Measurements from ENCODE around the gene UBE2H. TPM values are rescaled to one million over a fixed set of nuclear protein-coding genes. Genes with fewer than 3 reads are reported as not detected.
A peak's percentile ranks its signal among the peaks of the same experiment; 100 is the strongest.
"Not testable (repeated sequence)": the region's sequence is repeated elsewhere in the genome, so short reads cannot be mapped to it uniquely, and the experiment has no call there.

UBE2H gene
- total RNA-seq, 2 donors from 2014 or later = 77.9 to 84.2 TPM

DNA sequence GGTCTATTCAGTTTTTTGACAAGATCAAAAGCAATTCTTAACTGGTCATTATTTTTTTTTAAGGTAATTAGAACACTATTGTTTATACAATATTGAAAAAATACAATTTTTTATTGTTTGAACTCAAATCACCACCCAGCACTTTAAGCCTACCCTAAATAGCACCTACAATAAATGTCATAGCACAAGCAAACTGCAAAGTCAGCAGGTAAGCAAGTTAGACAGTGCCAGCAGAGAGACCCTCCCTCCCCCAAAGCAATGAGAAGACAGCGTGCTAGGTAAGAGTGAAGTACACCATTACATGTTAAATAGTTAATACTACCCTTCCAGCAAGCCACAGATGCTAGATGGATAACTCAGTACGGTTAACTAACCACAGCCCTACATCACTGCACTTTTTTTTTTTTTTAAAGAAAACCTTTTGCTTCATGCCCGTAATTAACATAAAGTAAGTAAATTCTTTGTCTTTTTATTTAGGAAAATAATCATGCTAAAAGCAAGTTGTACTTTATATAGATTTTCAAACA lies 120.0 kb downstream of the UBE2H start:
- Mint-ChIP-seq H3K4me3 (no peak overlapping the region), H3K27ac (no peak overlapping the region), H3K36me3 (ENCODE audit: low read depth) (peaks cover 8% of the 10 kb centered on the region), H3K27me3 (no peaks in the 10 kb centered on the region), H3K4me1 (peaks cover 26% of the 10 kb centered on the region)
- ATAC-seq (no peak), DNase-seq (no peak)
- H3K9me3 ChIP-seq (ENCODE audit: control insufficient read depth, low read length, poor library complexity, severe bottlenecking) = no peaks in the 10 kb centered on the region

DNA sequence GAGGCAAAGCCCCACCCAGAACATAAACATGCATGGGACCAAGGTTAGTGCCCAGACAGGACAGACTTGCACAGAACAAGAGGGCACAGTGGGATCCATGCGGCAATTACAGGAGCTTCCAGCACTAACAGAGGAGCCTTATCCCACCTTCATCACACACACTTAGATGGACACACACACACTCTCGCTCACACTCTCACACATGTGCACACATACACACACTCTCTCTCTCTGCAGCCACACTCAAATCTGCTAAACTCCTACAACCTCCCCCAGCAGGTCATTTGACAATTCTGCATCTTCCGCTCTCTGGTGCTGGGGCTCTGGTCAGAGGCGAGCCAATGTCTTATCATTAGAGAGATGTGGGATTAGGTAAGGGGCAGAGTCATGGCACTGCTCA lies 120.5 kb downstream of the UBE2H start:
- no peak for ATAC-seq
- Mint-ChIP-seq H3K4me1 (peaks cover 24% of the 10 kb centered on the region), H3K36me3 (ENCODE audit: low read depth) (peaks cover 7% of the 10 kb centered on the region), H3K4me3 (no peak overlapping the region), H3K27me3 (no peaks in the 10 kb centered on the region), H3K27ac (no peak overlapping the region)
- no peak for DNase-seq
- no peaks in the 10 kb centered on the region for H3K9me3 ChIP-seq (ENCODE audit: control insufficient read depth, low read length, poor library complexity, severe bottlenecking)

DNA sequence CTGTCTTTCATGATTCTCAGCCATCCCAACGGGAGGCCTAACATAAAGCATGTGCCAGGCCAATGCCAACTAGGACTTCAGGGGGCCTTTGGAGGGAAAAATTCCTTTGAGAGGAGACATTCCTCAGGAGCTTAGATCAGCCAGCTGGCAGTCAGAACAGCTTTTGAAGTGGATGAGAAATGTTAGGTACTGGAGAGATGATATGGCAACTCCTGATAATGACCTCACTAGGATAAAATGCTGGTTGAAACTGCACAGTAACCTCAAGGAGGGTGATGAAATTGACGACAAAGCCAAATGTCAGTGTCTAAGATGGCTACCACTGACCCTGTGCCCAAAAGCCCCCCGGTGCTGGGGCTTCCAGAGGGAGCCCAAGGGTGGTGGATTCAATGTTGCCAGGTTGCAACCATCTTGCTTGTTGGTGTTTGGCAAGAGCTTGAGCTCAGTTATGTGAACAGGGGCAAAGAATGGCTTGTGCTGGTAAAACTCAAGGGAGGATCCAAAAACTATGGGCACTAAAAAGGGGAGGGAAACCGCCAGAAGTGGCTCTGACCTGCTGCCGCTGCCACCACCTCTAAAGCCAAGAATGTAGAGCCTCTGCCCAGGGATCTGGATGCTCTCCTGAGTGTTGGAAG lies 121.2 kb downstream of the UBE2H start:
- ATAC-seq (no peak), DNase-seq (no peak)
- Mint-ChIP-seq H3K27ac (peak overlapping the region; percentile 66), H3K4me3 (no peak overlapping the region), H3K4me1 (peaks cover 21% of the 10 kb centered on the region), H3K36me3 (ENCODE audit: low read depth) (peaks cover 4% of the 10 kb centered on the region), H3K27me3 (no peaks in the 10 kb centered on the region)
- no peaks in the 10 kb centered on the region for H3K9me3 ChIP-seq (ENCODE audit: control insufficient read depth, low read length, poor library complexity, severe bottlenecking)

DNA sequence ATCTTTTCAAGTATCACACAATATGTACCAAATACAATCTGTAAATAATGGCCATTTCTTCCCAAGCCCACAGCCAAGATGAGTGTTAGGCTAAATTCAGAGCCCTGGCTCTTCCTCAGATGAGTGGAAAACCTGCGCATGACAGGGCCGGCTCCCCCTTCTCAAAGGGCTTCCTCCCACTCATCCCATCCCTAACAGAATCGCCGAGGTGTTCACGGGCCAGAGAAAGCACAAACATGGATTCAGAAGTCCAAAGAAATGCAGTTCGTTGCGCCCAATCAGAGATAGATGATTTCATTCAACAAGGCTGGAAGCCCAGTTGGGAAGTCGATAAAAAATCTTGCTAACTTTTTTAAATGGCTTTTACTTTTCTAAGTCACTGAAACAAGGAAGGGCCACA lies 121.8 kb downstream of the UBE2H start:
- H3K4me3 Mint-ChIP-seq = no peak overlapping the region
- H3K27ac Mint-ChIP-seq = peak overlapping the region; percentile 66
- peaks cover 2% of the 10 kb centered on the region for H3K36me3 Mint-ChIP-seq (ENCODE audit: low read depth)
- H3K27me3 Mint-ChIP-seq = no peaks in the 10 kb centered on the region
- DNase-seq (no peak), ATAC-seq (no peak)
- peaks cover 21% of the 10 kb centered on the region for H3K4me1 Mint-ChIP-seq
- no peaks in the 10 kb centered on the region for H3K9me3 ChIP-seq (ENCODE audit: control insufficient read depth, low read length, poor library complexity, severe bottlenecking)

DNA sequence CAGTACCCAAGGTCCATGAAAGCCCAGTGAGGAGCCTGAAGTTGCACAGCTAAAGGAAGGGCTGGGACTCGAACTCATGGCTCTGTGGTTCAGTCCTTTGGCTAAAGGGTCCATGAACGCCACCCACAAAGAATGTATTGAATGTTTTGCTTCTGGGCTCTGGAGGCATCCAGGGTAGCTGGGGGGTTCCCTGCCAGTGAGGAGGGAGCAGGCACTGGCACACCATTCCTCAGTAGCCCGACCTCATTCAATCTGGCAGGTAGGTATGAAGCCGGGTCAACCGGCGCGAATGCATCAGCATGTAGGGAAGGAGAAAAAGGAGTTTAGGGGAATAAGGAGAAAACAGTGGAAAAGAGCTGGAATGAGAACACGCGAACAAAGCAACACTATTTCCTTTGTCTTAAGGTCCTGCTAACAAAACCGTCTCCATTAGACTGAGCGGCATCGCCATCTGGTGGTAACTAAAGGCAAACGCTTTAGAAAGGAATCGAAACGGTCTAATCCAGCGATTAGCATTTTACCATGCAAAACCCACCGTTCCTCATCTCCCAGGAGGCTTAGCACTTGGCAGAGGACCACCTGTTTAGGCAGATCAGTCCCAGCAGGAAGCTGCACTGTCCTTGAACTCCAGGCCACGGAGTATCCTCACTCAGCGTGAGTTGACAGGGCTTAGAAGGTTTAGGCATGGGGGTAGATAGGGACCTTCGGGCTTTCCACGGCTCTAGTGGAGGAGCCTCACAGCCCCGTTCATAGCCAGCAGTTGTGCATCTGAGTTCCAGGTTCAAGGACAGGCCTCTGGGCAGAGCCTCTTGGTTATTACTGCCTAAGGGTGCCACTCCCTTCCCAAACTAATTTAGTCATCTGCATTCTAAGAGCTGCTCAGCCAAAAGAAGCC lies 122.8 kb downstream of the UBE2H start:
- H3K9me3 ChIP-seq (ENCODE audit: control insufficient read depth, low read length, poor library complexity, severe bottlenecking) = no peaks in the 10 kb centered on the region
- Mint-ChIP-seq H3K27ac (peak overlapping the region; percentile 66), H3K27me3 (no peaks in the 10 kb centered on the region), H3K36me3 (ENCODE audit: low read depth) (peaks cover 2% of the 10 kb centered on the region), H3K4me1 (peaks cover 27% of the 10 kb centered on the region), H3K4me3 (peak overlapping the region; percentile 10)
- DNase-seq = peak; percentile 28 to 32 (median 29)
- ATAC-seq = peak; percentile 50

DNA sequence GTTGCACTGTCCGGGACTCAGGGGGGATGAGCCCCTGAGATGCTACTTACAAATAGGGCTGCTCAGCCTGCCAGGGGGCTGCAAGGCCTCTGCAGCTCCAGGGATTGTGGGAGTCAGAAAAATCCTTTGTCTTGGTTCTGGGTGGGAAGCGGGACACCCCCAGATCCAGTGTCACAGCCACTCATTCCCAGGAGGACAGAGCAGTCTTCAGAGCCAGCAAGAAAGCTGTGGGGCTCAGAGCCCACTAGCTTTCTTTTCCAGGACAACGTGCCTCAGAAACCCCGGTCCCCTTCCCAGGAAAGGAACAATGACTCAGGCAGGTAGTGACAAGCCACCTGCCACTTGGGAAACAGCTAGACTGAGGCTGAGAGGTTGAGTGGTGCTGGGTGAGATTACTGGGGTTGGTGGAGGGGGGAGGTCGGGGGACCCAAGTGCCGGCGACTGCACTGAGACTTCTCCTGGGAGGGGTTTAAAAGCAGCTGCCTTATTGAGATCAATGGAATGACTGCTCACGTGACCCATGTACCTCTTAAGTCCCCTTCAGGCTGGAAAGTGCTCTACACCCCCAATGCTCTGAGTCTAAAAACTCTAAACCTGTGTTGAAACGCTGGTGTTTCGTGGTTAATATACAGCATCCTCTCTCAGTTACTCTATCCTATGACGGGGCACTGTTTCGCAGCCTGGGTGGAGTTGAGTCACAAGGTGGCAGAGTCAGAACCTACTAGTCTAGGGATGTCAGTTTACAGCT lies 123.6 kb downstream of the UBE2H start:
- peaks cover 29% of the 10 kb centered on the region for H3K4me1 Mint-ChIP-seq
- no peak overlapping the region for H3K4me3 Mint-ChIP-seq
- H3K9me3 ChIP-seq (ENCODE audit: control insufficient read depth, low read length, poor library complexity, severe bottlenecking) = no peaks in the 10 kb centered on the region
- DNase-seq (no peak), ATAC-seq (no peak)
- H3K36me3 Mint-ChIP-seq (ENCODE audit: low read depth) = no peaks in the 10 kb centered on the region
- H3K27me3 Mint-ChIP-seq = no peaks in the 10 kb centered on the region
- no peak overlapping the region for H3K27ac Mint-ChIP-seq

DNA sequence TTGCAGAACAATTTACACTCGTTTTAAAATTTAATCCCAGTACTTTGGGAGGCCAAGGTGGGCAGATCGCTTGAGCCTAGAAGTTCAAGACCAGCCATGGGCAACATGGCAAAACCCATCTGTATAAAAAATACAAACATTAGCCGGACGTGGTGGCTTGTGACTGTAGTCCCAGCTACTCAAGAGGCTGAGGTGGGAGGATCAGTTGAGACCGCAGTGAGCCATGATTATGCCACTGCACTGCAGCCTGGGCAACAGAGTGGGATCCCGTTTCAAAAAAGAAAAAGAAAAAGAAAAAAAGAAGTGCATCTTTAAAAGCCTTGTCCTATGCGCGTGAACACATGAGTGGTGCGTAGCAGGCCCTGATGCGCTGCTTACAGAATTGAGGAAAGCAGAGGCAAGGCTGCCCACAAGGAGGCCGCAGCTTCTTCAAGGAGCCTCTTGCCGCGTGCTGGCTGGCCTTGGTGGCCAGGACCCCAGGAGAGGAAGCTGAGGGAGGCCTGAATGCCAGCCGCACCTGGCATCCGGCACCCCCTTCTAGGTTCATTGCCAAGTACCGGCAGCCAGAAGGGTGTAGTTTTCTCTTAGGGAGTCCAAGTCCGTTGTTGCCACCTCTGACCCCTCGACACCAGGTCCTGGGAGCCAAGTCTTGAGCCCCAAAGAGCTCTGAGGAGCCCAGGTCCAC lies 124.5 kb downstream of the UBE2H start:
- no peak for DNase-seq
- no peak overlapping the region for H3K27ac Mint-ChIP-seq
- no peak for ATAC-seq
- H3K4me1 Mint-ChIP-seq = peaks cover 29% of the 10 kb centered on the region
- H3K4me3 Mint-ChIP-seq = no peak overlapping the region
- no peaks in the 10 kb centered on the region for H3K9me3 ChIP-seq (ENCODE audit: control insufficient read depth, low read length, poor library complexity, severe bottlenecking)
- no peaks in the 10 kb centered on the region for H3K36me3 Mint-ChIP-seq (ENCODE audit: low read depth)
- H3K27me3 Mint-ChIP-seq = no peaks in the 10 kb centered on the region

DNA sequence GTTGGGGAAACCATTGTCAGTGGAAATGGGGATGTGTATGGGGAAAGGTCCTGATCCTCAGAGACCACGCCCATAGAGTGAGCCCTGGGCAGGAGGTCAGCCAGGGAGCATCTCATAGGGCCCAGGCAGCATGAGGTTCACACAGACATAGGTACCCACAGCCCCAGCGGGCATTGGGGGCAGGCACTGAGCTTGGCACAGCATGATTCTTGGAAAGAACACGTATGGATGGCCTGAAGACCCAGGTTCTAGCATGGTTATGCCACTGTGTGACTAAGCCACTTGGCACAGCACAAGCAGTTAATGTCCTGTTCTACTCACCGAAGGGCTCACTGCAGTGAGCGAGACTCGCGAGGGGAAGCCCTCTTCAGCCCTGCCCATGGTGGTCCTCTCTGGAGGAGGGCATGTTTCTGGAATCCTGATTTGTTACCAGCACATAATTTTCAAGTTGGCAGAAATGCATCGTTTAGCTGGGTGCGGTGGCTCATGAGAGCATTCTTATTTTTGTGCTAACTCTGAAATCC lies 125.2 kb downstream of the UBE2H start:
- peaks cover 29% of the 10 kb centered on the region for H3K4me1 Mint-ChIP-seq
- H3K36me3 Mint-ChIP-seq (ENCODE audit: low read depth) = no peaks in the 10 kb centered on the region
- no peaks in the 10 kb centered on the region for H3K9me3 ChIP-seq (ENCODE audit: control insufficient read depth, low read length, poor library complexity, severe bottlenecking)
- H3K4me3 Mint-ChIP-seq = no peak overlapping the region
- DNase-seq = no peak
- H3K27me3 Mint-ChIP-seq = no peaks in the 10 kb centered on the region
- H3K27ac Mint-ChIP-seq = no peak overlapping the region
- ATAC-seq = no peak

DNA sequence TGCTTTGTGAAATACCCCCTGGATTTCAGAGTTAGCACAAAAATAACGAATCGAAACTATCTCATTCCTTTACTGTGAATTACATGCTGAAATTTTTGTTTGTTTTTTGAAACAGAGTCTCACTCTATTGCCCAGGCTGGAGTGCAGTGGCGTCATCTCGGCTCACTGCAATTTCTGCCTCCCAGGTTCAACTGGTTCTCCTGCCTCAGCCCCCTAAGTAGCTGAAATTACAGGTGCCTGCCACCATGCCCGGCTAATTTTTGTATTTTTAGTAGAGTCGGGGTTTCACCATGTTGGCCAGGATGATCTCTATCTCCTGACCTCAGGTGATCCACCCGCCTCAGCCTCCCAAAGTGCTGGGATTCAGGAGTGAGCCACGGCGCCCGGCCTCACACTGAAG lies 125.9 kb downstream of the UBE2H start:
- H3K4me3 Mint-ChIP-seq = peak overlapping the region; percentile 52
- DNase-seq; H3K36me3 Mint-ChIP-seq (ENCODE audit: low read depth); H3K27me3 Mint-ChIP-seq; ATAC-seq; H3K27ac Mint-ChIP-seq; H3K9me3 ChIP-seq (ENCODE audit: control insufficient read depth, low read length, poor library complexity, severe bottlenecking): not testable (repeated sequence)
- H3K4me1 Mint-ChIP-seq = peaks cover 25% of the 10 kb centered on the region

DNA sequence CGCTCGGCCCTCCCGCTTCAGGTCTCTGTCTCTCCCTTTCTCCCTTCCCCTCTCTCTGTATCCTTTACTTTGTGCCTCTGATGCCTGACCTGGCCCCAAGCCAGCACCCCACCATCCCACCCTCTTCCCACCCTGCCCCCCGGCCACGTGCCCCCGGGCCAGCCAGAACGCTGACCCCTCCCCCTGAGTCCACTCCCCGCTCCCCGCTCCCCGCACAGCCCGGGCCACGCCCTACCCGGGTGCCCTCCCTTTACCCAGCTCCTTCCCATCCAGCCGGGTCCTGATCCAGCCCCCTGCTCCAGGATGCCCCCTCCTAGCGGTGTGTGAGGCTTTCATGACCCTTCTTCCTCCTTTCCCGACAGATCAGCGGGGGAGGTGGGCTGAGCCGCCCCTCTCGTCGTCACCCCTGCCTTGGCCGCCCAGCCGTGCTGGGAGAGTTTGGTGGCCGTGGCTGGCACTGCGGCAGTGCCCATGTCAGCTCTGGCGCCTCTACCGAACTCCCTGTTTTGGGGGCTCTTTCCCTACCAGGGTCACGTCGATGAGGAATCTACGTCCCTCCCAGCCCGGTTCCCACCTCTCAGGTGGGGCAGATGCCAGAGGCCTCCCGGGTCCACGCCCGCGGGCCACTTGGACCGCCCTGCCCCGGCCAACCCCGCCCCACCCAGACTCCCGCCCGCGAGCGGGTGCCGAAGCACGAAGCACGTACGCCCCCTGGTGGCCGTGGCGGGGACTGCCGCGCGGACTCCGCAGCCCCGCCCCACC lies 127.4 kb downstream of the UBE2H start:
- no peaks in the 10 kb centered on the region for H3K9me3 ChIP-seq (ENCODE audit: control insufficient read depth, low read length, poor library complexity, severe bottlenecking)
- Mint-ChIP-seq H3K4me3 (peak overlapping the region; percentile 92), H3K36me3 (ENCODE audit: low read depth) (no peaks in the 10 kb centered on the region), H3K4me1 (peaks cover 19% of the 10 kb centered on the region), H3K27me3 (no peaks in the 10 kb centered on the region), H3K27ac (peak overlapping the region; percentile 32)
- DNase-seq (peak; percentile 84 to 93 (median 92)), ATAC-seq (peak; percentile 90)

DNA sequence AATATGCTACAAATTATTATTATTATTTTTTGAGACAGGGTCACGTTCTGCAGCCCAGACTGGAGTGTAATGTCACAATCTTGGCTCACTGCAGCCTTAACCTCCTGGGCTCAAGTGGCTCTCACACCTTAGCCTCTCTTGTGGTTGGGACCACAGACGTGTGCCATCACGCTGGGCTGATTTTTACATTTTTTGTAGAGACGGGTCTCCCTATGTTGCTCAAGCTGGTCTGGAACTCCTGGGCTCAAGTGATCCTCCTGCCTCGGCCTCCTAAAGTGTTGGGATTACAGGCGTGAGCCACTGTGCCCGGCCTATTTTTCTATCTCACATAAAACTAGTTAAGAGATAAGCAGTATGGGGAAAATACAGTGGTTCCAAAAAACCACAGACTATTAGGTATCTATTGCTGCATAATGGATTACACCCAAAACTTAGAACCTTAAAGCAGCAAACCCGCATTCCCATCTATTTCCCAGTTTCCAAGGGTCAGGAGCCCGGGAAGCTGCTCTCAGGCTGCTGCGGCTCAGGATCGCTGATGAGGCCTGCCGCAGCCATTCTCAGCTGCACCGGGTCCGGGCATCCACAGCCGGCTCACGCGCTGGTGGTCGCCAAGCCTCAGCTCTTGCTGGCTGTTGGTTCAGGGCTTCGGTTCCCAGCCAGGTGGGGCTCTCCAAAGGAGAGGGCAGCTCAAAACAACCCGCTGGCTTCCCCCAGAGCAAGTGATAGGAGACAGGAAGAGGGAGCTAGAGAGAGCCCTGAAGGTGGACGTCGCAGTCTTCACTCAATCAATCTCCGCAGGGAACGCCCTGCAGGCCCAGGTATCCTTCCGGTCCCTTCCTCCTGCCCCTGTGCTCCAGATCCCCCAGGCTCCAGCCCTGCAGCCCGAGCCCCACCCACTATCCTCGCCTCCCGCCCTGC lies 128.2 kb downstream of the UBE2H start:
- Mint-ChIP-seq H3K4me1 (peaks cover 12% of the 10 kb centered on the region), H3K36me3 (ENCODE audit: low read depth) (no peaks in the 10 kb centered on the region), H3K4me3 (peak overlapping the region; percentile 92), H3K27ac (peak overlapping the region; percentile 32), H3K27me3 (no peaks in the 10 kb centered on the region)
- ATAC-seq (peak; percentile 5), DNase-seq (no peak)
- no peaks in the 10 kb centered on the region for H3K9me3 ChIP-seq (ENCODE audit: control insufficient read depth, low read length, poor library complexity, severe bottlenecking)
